H1 (cell line): ENCODE data around the gene CUL1. TPM values are rescaled to one million over a fixed set of nuclear protein-coding genes. Genes with fewer than 3 reads are reported as not detected.

Experiments used
- EP300 ChIP-seq, 2 experiments: IDR thresholded peaks; 1 replicate in 1 of 2; 2 replicates in 1 of 2; pipeline ENCODE4 v1.6.1; 2011 to 2012; ENCODE audit warnings: low read depth in 2 of 2, low read length in 2 of 2, mild to moderate bottlenecking in 2 of 2, borderline replicate concordance in 1 of 2, inconsistent platforms in 1 of 2, moderate library complexity in 1 of 2
- SAP30 ChIP-seq: fragments of 300-600 bp; sonication (generic); IDR thresholded peaks from 2 replicates; pipeline ENCODE4 v1.7.1; 2012; ENCODE audit warnings: low read length, moderate library complexity, mild to moderate bottlenecking, inconsistent platforms; ENCODE audit not compliant: insufficient read depth, insufficient replicate concordance
- TBP ChIP-seq: IDR thresholded peaks from 2 replicates; pipeline ENCODE4 v1.6.1; 2011; ENCODE audit warnings: low read depth, low read length, improper control_type of control experiment
- polyA plus RNA-seq, 7 experiments: library from polyadenylated mRNA; depleted of rRNA in 3 of 7; stranded (reverse) in 5 of 7; unstranded in 2 of 7; fragments of >200 nt in 5 of 7; fragments of 200-250 nt in 2 of 7; gene quantifications; 1 replicate in 5 of 7; 2 replicates in 1 of 7; 4 replicates in 1 of 7; pipeline versions ENCODE4 v1.2.1 to v1.2.3, GENCODE V29; 2011 to 2013; ENCODE audit warnings: missing spikeins in 2 of 7, mixed read lengths in 2 of 7
- total RNA-seq: library from RNA; stranded (reverse); fragmentation: NEBNext Ultra II Directional; extraction: Animal tissue kit (Norgen Biotek cat#: 25700); gene quantifications from 2 replicates; pipeline ENCODE4 v1.2.1, GENCODE V29; 2021

Gene CUL1
- total and polyA plus RNA-seq, 2 of the 8 experiments (the other 6 are each of a cell fraction or from before 2014, with no cell fraction given) = 33.0 to 77.3 TPM

DNA sequence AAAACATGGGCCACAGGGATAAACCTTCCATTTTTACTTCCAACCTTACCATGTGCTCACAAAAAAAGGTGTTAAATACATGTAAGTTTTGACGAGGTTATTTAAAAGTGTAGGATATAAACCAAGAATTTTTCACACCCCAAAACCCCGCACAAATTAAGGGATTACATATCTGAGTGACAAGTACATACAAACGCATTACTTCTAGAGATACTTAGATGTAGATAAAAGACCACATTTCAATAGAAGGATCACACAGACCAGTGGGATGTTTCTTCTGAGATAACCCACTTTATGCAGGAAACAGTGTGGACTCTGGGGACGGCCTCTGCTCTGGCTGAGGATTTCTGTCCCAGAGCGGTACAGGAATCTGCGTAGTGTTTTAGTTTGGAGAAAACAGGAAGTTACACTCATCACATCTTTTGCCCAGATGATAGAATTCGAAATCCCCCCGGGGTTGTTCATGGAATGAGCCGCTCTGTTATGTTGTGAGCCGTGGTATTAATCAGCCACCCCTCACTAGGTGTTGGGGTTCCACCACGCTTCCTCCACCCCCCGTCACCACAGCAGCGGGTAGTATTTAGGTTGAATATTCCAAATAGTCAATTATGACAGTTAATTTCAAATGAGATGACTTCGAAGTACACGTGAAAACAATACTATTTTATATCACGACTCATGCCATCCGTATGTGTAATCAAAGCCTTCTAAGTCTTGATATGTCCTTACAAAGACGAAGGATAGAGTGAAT lies 1.3 kb upstream of the CUL1 start (continued):
- TF ChIP-seq SAP30 (no peak), EP300 (IDR thresholded peaks at IDR 0.05; ENCODE audit: borderline replicate concordance in 1 of 2, low read depth in 2 of 2, low read length in 2 of 2) (no peak), TBP (no peak)
